Ascending aorta (tissue), 2 donors: ENCODE data around the gene HIRIP3. TPM values are rescaled to one million over a fixed set of nuclear protein-coding genes. Genes with fewer than 3 reads are reported as not detected.

Source experiments
- DNase-seq, 2 donors: peaks; one replicate each; pipeline ENCODE4 v3.0.0-alpha.2; 2019; ENCODE audit warnings: low spot score in 2 of 2
- H3K27ac ChIP-seq, 2 donors: fragments of 200-600 bp; sonication (generic); one replicate each; pipeline ENCODE4 v1.5.1; 2016 to 2017; ENCODE audit warnings: mild to moderate bottlenecking in 1 of 2
- H3K27me3 ChIP-seq: fragments of 200-600 bp; sonication (generic); one replicate; pipeline ENCODE4 v1.5.1; 2017
- H3K36me3 ChIP-seq, 2 donors: fragments of 200-600 bp; sonication (generic); one replicate each; pipeline ENCODE4 v1.5.1; 2016
- H3K4me1 ChIP-seq, 2 donors: fragments of 200-600 bp; sonication (generic); one replicate each; pipeline ENCODE4 v1.5.1; 2016 to 2017; ENCODE audit warnings: mild to moderate bottlenecking in 1 of 2
- H3K4me3 ChIP-seq, 2 donors: fragments of 200-600 bp; sonication (generic); one replicate each; pipeline ENCODE4 v1.5.1; 2016 to 2017; ENCODE audit warnings: mild to moderate bottlenecking in 1 of 2
- H3K9me3 ChIP-seq, 2 donors: fragments of 200-600 bp; sonication (generic); one replicate each; pipeline ENCODE4 v1.5.1; 2016
- intact Hi-C: fragments of 100-400 bp; cut with DNase I; formaldehyde crosslinking; loops from one replicate; pipeline ENCODE4 v1.15.1; 2023
- total RNA-seq: library from RNA; depleted of rRNA; stranded (reverse); fragments of >200 nt; gene quantifications from one replicate; pipeline ENCODE4 v1.1.0, GENCODE V29; 2016
- TF ChIP-seq, protein P1 (sequence below), 3 experiments: fragments of 200-600 bp in 2 of 3; fragments of 450-650 bp in 1 of 3; sonication (generic) in 2 of 3; IDR thresholded peaks; one replicate each; pipeline ENCODE4 v1.5.1; 2016 to 2019; ENCODE audit warnings: antibody characterized with exemption in 3 of 3, mild to moderate bottlenecking in 1 of 3, moderate library complexity in 1 of 3

HIRIP3 gene
- total RNA-seq, 1 donor from 2014 or later = 2.0 TPM

DNA sequence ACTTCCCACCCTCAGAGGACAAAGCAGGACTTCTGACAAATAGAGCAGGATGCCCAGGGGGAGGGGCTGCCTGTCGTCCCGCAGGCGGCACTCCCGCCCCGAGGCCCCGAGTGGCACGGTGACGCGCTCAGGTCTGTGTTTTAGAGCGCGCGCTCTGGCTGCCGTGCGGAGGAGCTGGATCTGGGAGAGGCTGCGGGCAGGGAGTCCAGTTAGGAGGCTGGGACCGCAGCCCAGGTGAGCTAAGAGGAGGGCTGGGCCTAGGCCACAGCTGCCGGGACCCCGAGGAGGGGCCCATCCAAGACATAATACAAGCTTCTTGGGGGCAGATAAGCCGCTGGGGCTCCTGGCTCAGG is 9.0 kb upstream of the HIRIP3 start:
- peaks cover 20 to 21% of the 10 kb centered on the region in 2 donors for H3K36me3 ChIP-seq
- H3K27me3 ChIP-seq = no peaks in the 10 kb centered on the region
- no peak overlapping the region for H3K27ac ChIP-seq
- TF ChIP-seq, protein P1, sequence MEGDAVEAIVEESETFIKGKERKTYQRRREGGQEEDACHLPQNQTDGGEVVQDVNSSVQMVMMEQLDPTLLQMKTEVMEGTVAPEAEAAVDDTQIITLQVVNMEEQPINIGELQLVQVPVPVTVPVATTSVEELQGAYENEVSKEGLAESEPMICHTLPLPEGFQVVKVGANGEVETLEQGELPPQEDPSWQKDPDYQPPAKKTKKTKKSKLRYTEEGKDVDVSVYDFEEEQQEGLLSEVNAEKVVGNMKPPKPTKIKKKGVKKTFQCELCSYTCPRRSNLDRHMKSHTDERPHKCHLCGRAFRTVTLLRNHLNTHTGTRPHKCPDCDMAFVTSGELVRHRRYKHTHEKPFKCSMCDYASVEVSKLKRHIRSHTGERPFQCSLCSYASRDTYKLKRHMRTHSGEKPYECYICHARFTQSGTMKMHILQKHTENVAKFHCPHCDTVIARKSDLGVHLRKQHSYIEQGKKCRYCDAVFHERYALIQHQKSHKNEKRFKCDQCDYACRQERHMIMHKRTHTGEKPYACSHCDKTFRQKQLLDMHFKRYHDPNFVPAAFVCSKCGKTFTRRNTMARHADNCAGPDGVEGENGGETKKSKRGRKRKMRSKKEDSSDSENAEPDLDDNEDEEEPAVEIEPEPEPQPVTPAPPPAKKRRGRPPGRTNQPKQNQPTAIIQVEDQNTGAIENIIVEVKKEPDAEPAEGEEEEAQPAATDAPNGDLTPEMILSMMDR (IDR thresholded peaks at IDR 0.05) = no peak
- DNase-seq = no peak
- H3K4me3 ChIP-seq = no peak overlapping the region
- no peaks in the 10 kb centered on the region for H3K9me3 ChIP-seq
- intact Hi-C loops = no loop called here
- no peaks in the 10 kb centered on the region for H3K4me1 ChIP-seq

DNA sequence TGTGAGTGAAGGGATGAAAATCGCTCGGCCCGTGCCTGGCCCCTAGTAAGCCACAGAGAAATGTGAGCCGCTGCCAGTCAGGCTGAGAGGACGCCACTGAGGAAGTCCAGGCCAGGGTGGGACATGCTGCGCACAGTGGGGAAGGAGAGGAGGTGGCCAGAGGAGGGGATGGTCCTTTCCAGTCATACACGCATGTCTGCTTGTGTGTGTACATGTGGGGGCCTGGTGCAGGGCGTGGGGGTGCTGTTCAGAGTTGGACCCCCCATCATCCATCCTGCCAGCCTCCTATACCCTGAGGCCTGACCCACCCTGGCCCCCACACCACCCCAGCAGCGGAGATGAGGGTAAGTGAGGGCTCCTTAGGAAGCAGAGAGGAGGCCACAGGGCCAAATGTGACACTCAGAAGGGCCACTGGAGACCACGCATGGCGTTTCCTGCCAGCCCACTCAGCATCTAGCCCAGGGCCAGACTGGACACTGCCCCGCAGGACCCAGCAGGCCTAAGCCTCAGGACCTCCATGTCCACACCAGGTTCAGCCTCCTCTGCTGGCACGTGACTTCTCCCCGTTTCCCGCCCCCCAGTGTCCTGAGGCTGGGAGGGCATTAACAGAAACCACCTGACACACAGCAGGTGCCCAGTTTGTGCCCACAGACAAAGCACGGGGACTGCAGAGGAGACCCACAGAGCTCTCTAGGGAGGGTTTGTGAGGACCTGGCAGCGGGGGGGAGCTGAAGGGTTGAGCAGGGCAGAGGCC is 8.4 kb upstream of the HIRIP3 start:
- TF ChIP-seq, protein P1 (IDR thresholded peaks at IDR 0.05) = no peak
- no peaks in the 10 kb centered on the region for H3K4me1 ChIP-seq
- no peak overlapping the region for H3K27ac ChIP-seq
- no peak for DNase-seq
- H3K27me3 ChIP-seq = no peaks in the 10 kb centered on the region
- H3K9me3 ChIP-seq = no peaks in the 10 kb centered on the region
- no peak overlapping the region for H3K4me3 ChIP-seq
- intact Hi-C loops = no loop called here
- peaks cover 20 to 21% of the 10 kb centered on the region in 2 donors for H3K36me3 ChIP-seq

DNA sequence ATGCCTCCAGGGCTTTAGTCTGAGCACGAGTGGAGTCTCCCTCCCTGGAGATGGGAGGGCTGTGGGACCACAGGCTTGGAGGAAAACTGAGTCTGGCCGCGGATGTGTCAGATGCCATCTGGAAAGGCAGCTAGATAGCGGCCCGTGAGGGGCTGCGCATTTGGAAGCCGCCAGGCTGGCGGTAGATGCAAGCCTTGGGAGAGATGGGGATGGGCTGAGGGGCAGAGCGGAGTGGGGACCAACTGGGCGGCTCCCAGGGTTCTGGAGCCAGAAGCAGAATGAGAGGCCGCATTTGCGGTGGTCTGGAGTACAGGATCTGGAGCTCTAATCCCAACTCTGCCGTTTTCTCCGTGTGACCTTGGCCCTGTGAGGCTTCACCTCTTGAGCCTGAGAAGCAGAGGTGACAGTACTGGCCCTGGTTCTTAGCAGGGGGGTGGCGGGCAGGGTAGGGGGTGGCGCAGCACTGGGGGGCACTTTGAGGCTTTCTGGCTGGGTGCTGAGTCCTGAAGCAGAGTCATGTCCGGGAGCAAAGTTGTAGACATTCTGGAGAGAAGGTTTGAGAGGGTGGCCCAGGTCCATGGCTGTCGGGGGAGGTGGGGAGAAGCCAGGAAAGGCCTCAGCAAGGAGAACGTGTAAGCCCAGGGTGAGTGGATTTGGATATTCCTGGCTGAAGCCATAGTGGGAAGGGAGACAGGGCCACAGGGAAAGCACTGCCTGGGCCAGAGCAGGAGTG is 7.4 kb upstream of the HIRIP3 start:
- Histone ChIP-seq H3K9me3 (no peaks in the 10 kb centered on the region), H3K27ac (no peak overlapping the region), H3K36me3 (peaks cover 20 to 26% of the 10 kb centered on the region in 2 donors), H3K4me1 (no peaks in the 10 kb centered on the region), H3K27me3 (no peaks in the 10 kb centered on the region), H3K4me3 (no peak overlapping the region)
- intact Hi-C loops = no loop called here
- TF ChIP-seq, protein P1 (IDR thresholded peaks at IDR 0.05) = no peak
- no peak for DNase-seq

DNA sequence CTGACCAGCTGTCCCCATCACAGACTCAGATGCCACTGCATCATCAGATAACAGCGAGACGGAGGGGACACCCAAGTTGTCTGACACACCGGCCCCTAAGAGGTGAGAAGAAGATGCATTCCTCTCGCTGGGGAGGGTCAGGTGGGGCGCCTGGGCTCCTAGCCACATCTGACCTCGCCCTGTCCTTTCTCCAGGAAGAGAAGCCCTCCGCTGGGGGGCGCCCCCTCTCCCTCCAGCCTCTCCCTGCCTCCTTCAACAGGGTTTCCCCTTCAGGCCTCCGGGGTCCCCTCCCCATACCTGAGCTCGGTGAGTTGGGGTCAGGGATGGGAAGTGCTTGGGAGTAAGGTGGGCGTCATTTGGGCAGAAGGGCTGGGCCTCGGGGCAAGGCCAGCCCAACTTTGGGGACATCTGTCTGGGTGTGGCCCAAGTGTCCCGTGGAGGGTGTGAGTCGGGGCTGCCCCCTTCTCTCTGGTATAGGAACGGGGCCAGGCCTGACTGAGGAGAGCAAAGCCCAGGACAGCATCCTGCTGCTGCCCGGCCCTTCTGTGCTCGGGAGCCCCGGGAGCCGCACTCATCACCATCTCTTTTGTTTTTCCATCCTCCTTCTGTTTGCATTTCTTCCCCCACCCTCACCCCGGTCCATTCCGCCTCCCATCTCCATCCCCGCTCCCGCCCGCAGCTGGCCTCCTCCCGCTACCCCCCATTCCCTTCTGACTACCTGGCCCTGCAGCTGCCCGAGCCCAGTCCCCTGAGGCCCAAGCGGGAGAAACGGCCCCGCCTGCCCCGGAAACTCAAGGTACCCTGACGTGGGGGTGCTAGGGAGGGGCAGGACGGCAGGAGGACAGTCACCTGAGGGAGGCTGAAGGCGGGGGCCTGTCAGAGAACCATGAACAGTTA is 5.6 kb upstream of the HIRIP3 start:
- TF ChIP-seq, protein P1 (IDR thresholded peaks at IDR 0.05) = no peak
- Histone ChIP-seq H3K36me3 (peaks cover 20 to 26% of the 10 kb centered on the region in 2 donors), H3K27ac (no peak overlapping the region), H3K9me3 (no peaks in the 10 kb centered on the region), H3K4me3 (no peak overlapping the region), H3K27me3 (no peaks in the 10 kb centered on the region), H3K4me1 (peaks cover 4 to 6% of the 10 kb centered on the region in 2 donors)
- no peak for DNase-seq
- intact Hi-C loops = no loop called here

DNA sequence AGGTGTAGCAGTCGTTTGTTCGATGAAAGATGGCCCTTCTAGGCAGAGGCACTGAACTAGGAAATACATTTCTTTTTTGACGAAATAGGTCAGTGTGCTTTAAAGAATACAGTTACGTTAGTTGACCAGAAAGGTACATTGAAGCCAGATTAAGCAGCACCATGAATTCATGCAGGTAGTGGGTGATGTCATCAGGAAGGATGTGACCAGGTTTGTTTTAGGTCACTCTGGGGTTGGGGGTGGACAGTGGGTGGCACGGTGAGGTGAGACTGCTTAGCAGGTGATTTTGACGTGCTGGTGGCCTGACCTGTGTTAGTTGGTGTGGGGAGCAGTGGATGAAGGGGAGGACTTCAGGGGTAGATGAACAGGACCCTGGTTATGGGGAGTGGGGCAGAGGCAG is 4.2 kb upstream of the HIRIP3 start:
- no peak overlapping the region for H3K27ac ChIP-seq
- no peaks in the 10 kb centered on the region for H3K9me3 ChIP-seq
- H3K36me3 ChIP-seq = peaks cover 20 to 26% of the 10 kb centered on the region in 2 donors
- TF ChIP-seq, protein P1 (IDR thresholded peaks at IDR 0.05) = no peak
- intact Hi-C loops = loop anchor here (5.0 kb wide), 3 partner anchors 53 to 192 kb away; partner anchors contain the start of genes MAZ and MVP
- no peak for DNase-seq
- H3K4me1 ChIP-seq = peaks cover 4 to 12% of the 10 kb centered on the region in 2 donors
- H3K27me3 ChIP-seq = no peaks in the 10 kb centered on the region
- H3K4me3 ChIP-seq = no peak overlapping the region
